Measurements from ENCODE around the gene TRIM56. TPM values are rescaled to one million over a fixed set of nuclear protein-coding genes. Genes with fewer than 3 reads are reported as not detected.
A peak's percentile ranks its signal among the peaks of the same experiment; 100 is the strongest.
"Not testable (repeated sequence)": the region's sequence is repeated elsewhere in the genome, so short reads cannot be mapped to it uniquely, and the experiment has no call there.

The TRIM56 gene
- total RNA-seq, 2 experiments from 2014 or later = 77.4 to 77.8 TPM

- DNase-seq (no peak), ATAC-seq (ENCODE audit: low read depth) (no peak)
- H3K9me3 Mint-ChIP-seq = no peaks in the 10 kb centered on the region
- H3K4me1 Mint-ChIP-seq = peaks cover 4% of the 10 kb centered on the region
- H3K36me3 Mint-ChIP-seq = no peaks in the 10 kb centered on the region
- POLR2A ChIA-PET = no interaction called here
- H3K4me3 Mint-ChIP-seq = no peak overlapping the region
- H3K27me3 Mint-ChIP-seq = peaks cover 22% of the 10 kb centered on the region
- H3K27ac Mint-ChIP-seq = no peak overlapping the region
Measured at GRCh38 chr7:101075646-101076045, 9.6 kb upstream of the TRIM56 start.

- H3K9me3 Mint-ChIP-seq; H3K36me3 Mint-ChIP-seq; H3K27ac Mint-ChIP-seq; DNase-seq; POLR2A ChIA-PET; H3K4me1 Mint-ChIP-seq; H3K4me3 Mint-ChIP-seq; ATAC-seq (ENCODE audit: low read depth): not testable (repeated sequence)
- peaks cover 18% of the 10 kb centered on the region for H3K27me3 Mint-ChIP-seq
Measured at GRCh38 chr7:101076183-101076582, 9.1 kb upstream of the TRIM56 start.

- ATAC-seq (ENCODE audit: low read depth) (peak; percentile 96), DNase-seq (peak; percentile 79)
- POLR2A ChIA-PET = interaction anchor here (0.6 to 0.8 kb wide), 3 partner anchors 188 to 321 kb away, joined by 3 read pairs; partner anchors contain the start of gene UFSP1
- H3K36me3 Mint-ChIP-seq = no peaks in the 10 kb centered on the region
- H3K27ac Mint-ChIP-seq = no peak overlapping the region
- peaks cover 13% of the 10 kb centered on the region for H3K27me3 Mint-ChIP-seq
- H3K4me3 Mint-ChIP-seq = no peak overlapping the region
- H3K9me3 Mint-ChIP-seq = no peaks in the 10 kb centered on the region
- peaks cover 4% of the 10 kb centered on the region for H3K4me1 Mint-ChIP-seq
Measured at GRCh38 chr7:101077303-101078086, 7.8 kb upstream of the TRIM56 start.

GRCh38 chr7:101081432-101081831, 3.8 kb upstream of the TRIM56 start:
- ATAC-seq (ENCODE audit: low read depth) = no peak
- Mint-ChIP-seq H3K9me3 (no peaks in the 10 kb centered on the region), H3K27me3 (peaks cover 5% of the 10 kb centered on the region), H3K27ac (no peak overlapping the region), H3K36me3 (peaks cover 2% of the 10 kb centered on the region), H3K4me1 (peaks cover 12% of the 10 kb centered on the region), H3K4me3 (no peak overlapping the region)
- POLR2A ChIA-PET = interaction anchor here (0.7 kb wide), 1 partner anchor 1577 kb away, joined by 3 read pairs; the partner anchor contains the start of gene ZKSCAN5
- no peak for DNase-seq

- POLR2A ChIA-PET = interaction anchor here (0.5 to 2.1 kb wide), 15 partner anchors 11 to 885 kb away, joined by 3 to 24 read pairs (median 4); partner anchors contain the start of genes MUC17, PLOD3, SERPINE1 and SRRT
- Mint-ChIP-seq H3K4me1 (peaks cover 16% of the 10 kb centered on the region), H3K4me3 (peak overlapping the region; percentile 99), H3K27me3 (peaks cover 5% of the 10 kb centered on the region), H3K27ac (peak overlapping the region; percentile 100), H3K9me3 (no peaks in the 10 kb centered on the region), H3K36me3 (peaks cover 14% of the 10 kb centered on the region)
- ATAC-seq (ENCODE audit: low read depth) = no peak
- DNase-seq = no peak
Measured at GRCh38 chr7:101084865-101085161, 468 bp upstream of the TRIM56 start.

- Mint-ChIP-seq H3K4me3 (no peak overlapping the region), H3K27me3 (peaks cover 1% of the 10 kb centered on the region), H3K36me3 (peaks cover 21% of the 10 kb centered on the region), H3K27ac (no peak overlapping the region), H3K9me3 (no peaks in the 10 kb centered on the region), H3K4me1 (peaks cover 21% of the 10 kb centered on the region)
- POLR2A ChIA-PET = interaction anchor here (1.2 kb wide), 1 partner anchor 198 kb away, joined by 4 read pairs; the partner anchor contains the start of gene UFSP1
- ATAC-seq (ENCODE audit: low read depth) (no peak), DNase-seq (no peak)
Measured at GRCh38 chr7:101087334-101088068, 2.2 kb downstream of the TRIM56 start.

- Mint-ChIP-seq H3K27ac (no peak overlapping the region), H3K36me3 (peaks cover 21% of the 10 kb centered on the region), H3K4me1 (peaks cover 21% of the 10 kb centered on the region), H3K4me3 (no peak overlapping the region), H3K27me3 (no peaks in the 10 kb centered on the region), H3K9me3 (no peaks in the 10 kb centered on the region)
- ATAC-seq (ENCODE audit: low read depth) (no peak), DNase-seq (no peak)
- POLR2A ChIA-PET = no interaction called here
Measured at GRCh38 chr7:101088069-101088425, 2.8 kb downstream of the TRIM56 start.

- no peak for ATAC-seq (ENCODE audit: low read depth)
- no peak for DNase-seq
- Mint-ChIP-seq H3K36me3 (peaks cover 21% of the 10 kb centered on the region), H3K4me3 (no peak overlapping the region), H3K27ac (no peak overlapping the region), H3K27me3 (no peaks in the 10 kb centered on the region), H3K9me3 (no peaks in the 10 kb centered on the region), H3K4me1 (peaks cover 23% of the 10 kb centered on the region)
- POLR2A ChIA-PET = no interaction called here
Measured at GRCh38 chr7:101088858-101089529, 3.7 kb downstream of the TRIM56 start.

GRCh38 chr7:101089876-101090275, 4.6 kb downstream of the TRIM56 start:
- Mint-ChIP-seq H3K4me3 (peak overlapping the region; percentile 30), H3K36me3 (peaks cover 22% of the 10 kb centered on the region), H3K4me1 (peaks cover 19% of the 10 kb centered on the region), H3K9me3 (no peaks in the 10 kb centered on the region), H3K27ac (no peak overlapping the region), H3K27me3 (no peaks in the 10 kb centered on the region)
- no peak for DNase-seq
- POLR2A ChIA-PET = interaction anchor here (0.7 kb wide), 1 partner anchor 83 kb away, joined by 3 read pairs; no protein-coding TSS in a partner anchor
- no peak for ATAC-seq (ENCODE audit: low read depth)

- H3K27me3 Mint-ChIP-seq; DNase-seq; H3K27ac Mint-ChIP-seq; ATAC-seq (ENCODE audit: low read depth); H3K9me3 Mint-ChIP-seq; H3K4me3 Mint-ChIP-seq; POLR2A ChIA-PET: not testable (repeated sequence)
- peaks cover 17% of the 10 kb centered on the region for H3K36me3 Mint-ChIP-seq
- peaks cover 11% of the 10 kb centered on the region for H3K4me1 Mint-ChIP-seq
Measured at GRCh38 chr7:101092266-101092905, 7.1 kb downstream of the TRIM56 start.

GRCh38 chr7:101093906-101094305, 8.6 kb downstream of the TRIM56 start:
- Mint-ChIP-seq H3K27ac (no peak overlapping the region), H3K27me3 (no peaks in the 10 kb centered on the region), H3K36me3 (peaks cover 14% of the 10 kb centered on the region), H3K9me3 (no peaks in the 10 kb centered on the region), H3K4me1 (peaks cover 11% of the 10 kb centered on the region), H3K4me3 (no peak overlapping the region)
- ATAC-seq (ENCODE audit: low read depth) (no peak), DNase-seq (no peak)
- POLR2A ChIA-PET = no interaction called here

- POLR2A ChIA-PET = interaction anchor here (0.6 kb wide), 1 partner anchor 57 kb away, joined by 3 read pairs; no protein-coding TSS in a partner anchor
- H3K4me1 Mint-ChIP-seq = peaks cover 13% of the 10 kb centered on the region
Measured at GRCh38 chr7:101094376-101094775, 9.1 kb downstream of the TRIM56 start.

More at GRCh38 chr7:101094376-101094775, 9.1 kb downstream of the TRIM56 start:
- Mint-ChIP-seq H3K36me3 (peaks cover 11% of the 10 kb centered on the region), H3K27me3 (peaks cover 2% of the 10 kb centered on the region), H3K9me3 (no peaks in the 10 kb centered on the region), H3K4me3 (no peak overlapping the region), H3K27ac (no peak overlapping the region)
- DNase-seq (no peak), ATAC-seq (ENCODE audit: low read depth) (no peak)

All from activated naive CD8-positive, alpha-beta T cell treated with anti-CD3 and anti-CD28 coated beads, Interleukin-2, amount 10 ng/mL, durations not matched to agents 7 days and 5 days (primary cell).